SK-N-SH treated with all-trans-retinoic acid at 6 μM for 48 hours (cell line): ENCODE data around the gene AFDN.

Source experiments
- TOX ChIP-seq: fragments of 250-450 bp; sonication (Bioruptor Pico); IDR thresholded peaks from 2 replicates; pipeline ENCODE4 v1.8.0; 2021; ENCODE audit warnings: mild to moderate bottlenecking, moderate library complexity, borderline replicate concordance
- ZNF8 ChIP-seq: fragments of 450-650 bp; formaldehyde crosslinking; IDR thresholded peaks from 2 replicates; pipeline ENCODE4 v1.5.0; 2020; ENCODE audit warnings: mild to moderate bottlenecking, moderate library complexity
- TF ChIP-seq, protein P1 (sequence below): fragments of 250-450 bp; sonication (Bioruptor Pico); IDR thresholded peaks from 2 replicates; pipeline ENCODE4 v1.5.0; 2020; ENCODE audit warnings: mild to moderate bottlenecking, moderate library complexity
- TF ChIP-seq, protein P2 (sequence below): fragments of 250-450 bp; sonication (Bioruptor Pico); IDR thresholded peaks from 2 replicates; pipeline ENCODE4 v1.5.1; 2020; ENCODE audit warnings: low read depth, mild to moderate bottlenecking, moderate library complexity

DNA sequence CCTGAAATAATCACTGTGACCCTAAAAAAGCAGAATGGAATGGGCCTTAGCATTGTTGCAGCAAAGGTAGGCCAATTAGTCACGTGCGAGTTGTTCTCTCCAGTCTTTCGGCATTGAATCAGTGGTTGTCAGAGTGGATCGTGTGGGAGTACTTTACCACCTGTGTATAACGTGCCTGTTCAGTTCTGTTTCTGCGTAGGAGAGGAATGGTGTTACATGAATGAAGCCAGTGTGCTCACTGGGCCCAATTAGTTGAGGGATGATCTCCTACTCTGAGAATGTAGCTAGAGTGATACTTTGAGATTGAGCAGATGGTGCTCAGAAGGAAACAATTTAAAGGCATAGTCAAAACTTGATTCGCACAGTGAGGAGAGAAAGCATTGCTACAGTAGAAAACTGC lies 98.3 kb downstream of the AFDN start:
- no peak for TF ChIP-seq ZNF8
- no peak for TF ChIP-seq TOX
- TF ChIP-seq, protein P1, sequence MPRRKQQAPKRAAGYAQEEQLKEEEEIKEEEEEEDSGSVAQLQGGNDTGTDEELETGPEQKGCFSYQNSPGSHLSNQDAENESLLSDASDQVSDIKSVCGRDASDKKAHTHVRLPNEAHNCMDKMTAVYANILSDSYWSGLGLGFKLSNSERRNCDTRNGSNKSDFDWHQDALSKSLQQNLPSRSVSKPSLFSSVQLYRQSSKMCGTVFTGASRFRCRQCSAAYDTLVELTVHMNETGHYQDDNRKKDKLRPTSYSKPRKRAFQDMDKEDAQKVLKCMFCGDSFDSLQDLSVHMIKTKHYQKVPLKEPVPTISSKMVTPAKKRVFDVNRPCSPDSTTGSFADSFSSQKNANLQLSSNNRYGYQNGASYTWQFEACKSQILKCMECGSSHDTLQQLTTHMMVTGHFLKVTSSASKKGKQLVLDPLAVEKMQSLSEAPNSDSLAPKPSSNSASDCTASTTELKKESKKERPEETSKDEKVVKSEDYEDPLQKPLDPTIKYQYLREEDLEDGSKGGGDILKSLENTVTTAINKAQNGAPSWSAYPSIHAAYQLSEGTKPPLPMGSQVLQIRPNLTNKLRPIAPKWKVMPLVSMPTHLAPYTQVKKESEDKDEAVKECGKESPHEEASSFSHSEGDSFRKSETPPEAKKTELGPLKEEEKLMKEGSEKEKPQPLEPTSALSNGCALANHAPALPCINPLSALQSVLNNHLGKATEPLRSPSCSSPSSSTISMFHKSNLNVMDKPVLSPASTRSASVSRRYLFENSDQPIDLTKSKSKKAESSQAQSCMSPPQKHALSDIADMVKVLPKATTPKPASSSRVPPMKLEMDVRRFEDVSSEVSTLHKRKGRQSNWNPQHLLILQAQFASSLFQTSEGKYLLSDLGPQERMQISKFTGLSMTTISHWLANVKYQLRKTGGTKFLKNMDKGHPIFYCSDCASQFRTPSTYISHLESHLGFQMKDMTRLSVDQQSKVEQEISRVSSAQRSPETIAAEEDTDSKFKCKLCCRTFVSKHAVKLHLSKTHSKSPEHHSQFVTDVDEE (CRISPR knock-in tag) = no peak
- TF ChIP-seq, protein P2, sequence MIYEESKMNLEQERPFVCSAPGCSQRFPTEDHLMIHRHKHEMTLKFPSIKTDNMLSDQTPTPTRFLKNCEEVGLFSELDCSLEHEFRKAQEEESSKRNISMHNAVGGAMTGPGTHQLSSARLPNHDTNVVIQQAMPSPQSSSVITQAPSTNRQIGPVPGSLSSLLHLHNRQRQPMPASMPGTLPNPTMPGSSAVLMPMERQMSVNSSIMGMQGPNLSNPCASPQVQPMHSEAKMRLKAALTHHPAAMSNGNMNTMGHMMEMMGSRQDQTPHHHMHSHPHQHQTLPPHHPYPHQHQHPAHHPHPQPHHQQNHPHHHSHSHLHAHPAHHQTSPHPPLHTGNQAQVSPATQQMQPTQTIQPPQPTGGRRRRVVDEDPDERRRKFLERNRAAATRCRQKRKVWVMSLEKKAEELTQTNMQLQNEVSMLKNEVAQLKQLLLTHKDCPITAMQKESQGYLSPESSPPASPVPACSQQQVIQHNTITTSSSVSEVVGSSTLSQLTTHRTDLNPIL (CRISPR knock-in tag) = no peak
